HUDEP-2 (cell line): ENCODE data around the gene PSMB2.
"Not testable (repeated sequence)": the region's sequence is repeated elsewhere in the genome, so short reads cannot be mapped to it uniquely, and the experiment has no call there.

Experiments used
- DNase-seq, 76 experiments: peaks; one replicate each; lab custom pipeline; 2025; ENCODE audit not compliant: unreplicated experiment in 76 of 76; lab: John Stamatoyannopoulos, UW

Gene PSMB2

DNA sequence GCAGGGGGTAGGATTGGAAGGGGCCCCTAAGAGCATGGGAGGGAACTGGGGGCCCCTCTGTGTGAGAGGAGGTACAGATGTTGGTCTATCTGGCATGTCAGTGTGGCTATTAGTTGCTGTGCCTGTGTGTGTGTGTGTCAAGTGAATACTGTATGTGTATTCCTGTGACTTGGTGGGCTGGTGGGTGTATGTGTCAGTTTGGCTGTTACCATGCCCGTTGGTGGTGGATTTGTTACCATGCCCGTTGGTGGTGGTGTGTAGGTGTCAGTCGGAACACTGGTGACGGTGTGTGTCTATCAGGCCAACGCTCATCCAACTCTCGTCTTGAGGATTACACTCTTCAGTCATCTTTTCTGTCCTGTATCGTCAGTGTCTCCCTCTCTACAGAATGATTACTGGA is 45.6 kb downstream of the PSMB2 start:
- no peak for DNase-seq

DNA sequence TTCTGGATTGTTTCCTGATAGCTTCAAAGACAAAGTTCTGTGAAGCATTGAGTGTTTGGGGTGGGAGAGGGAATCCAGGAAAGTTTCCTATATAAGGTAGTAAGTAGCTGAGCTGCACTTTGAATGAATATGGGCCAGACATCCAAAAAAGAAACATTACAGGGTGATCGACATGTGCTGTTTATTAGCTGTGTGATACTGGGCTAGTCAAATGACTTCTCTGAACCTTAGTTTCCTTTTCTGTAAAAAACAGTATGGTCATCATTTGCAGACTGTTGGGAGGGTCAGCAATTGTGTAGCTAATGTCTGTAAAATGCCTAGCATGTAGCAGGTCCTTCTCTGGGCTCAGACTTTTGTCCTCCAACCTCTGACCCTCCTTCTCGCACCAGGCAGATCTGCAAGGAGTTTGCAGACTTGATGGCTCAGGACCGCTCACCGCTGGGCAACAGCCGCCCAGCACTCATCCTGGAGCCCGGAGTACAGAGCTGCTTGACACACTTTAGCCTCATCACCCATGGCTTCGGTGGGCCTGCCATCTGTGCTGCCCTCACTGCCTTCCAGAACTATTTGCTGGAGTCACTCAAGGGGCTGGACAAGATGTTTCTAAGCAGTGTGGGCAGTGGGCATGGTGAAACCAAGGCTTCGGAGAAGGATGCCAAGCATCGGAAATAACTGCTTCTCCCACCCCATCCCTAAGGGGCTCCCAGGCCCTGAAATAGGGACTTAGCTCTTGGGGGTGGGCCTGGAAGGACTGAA is 47.1 kb downstream of the PSMB2 start:
- DNase-seq = no peak

DNA sequence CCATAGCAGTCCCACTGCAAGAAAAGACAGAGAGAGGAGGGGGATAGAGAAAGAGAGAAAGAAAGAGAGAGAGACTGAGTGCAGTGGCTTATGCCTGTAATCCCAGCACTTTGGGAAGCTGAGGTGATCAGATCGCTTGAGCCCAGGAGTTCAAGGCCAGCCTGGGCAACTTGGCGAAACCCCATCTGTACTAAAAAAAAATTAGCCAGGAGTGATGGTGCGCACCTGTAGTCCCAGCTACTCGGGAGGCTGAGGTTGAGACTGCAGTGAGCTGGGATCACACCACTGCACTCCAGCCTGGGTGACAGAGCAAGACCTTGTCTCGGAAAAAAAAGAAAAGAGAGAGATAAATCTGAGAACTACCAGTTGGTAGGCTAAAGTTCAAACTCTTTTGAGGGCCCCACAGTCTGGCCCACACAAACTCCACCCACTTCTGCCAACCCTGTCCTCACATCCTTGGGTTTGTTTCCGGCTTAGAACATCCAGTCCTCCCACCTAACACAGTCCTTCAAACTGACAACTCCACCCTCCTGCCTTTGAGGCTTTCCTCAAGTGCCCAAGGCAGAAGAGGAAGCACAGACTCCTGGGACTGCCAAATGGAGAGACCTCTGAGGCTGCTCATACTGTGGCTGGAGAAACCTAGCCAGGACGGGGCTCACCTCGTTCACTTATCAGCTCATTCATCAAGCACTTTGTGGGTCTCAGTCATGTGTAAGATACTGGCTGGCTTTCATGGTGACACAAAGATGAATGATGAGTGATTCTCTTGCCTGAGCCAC is 48.1 kb downstream of the PSMB2 start:
- DNase-seq = peak in 11 of 76 experiments; percentile 2 to 35 (median 12)

DNA sequence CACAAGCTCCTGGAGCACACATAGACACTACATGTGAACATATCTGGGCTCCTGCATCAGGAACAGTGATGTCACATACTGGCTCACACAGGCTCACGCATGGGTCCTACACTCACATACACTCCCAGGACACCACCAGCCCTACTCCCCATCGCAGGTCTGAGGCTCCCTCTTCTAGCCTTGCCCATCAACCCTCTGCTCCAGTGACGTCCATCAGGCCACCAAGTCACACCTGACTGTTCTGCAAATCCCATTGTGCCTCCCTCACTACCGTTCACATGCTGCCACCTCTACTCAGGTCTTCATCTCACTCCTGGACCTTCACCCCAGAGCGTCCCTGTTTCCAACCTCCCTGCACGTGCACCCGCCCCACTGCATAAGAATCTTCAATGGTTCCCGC is 50.1 kb downstream of the PSMB2 start:
- DNase-seq = no peak

DNA sequence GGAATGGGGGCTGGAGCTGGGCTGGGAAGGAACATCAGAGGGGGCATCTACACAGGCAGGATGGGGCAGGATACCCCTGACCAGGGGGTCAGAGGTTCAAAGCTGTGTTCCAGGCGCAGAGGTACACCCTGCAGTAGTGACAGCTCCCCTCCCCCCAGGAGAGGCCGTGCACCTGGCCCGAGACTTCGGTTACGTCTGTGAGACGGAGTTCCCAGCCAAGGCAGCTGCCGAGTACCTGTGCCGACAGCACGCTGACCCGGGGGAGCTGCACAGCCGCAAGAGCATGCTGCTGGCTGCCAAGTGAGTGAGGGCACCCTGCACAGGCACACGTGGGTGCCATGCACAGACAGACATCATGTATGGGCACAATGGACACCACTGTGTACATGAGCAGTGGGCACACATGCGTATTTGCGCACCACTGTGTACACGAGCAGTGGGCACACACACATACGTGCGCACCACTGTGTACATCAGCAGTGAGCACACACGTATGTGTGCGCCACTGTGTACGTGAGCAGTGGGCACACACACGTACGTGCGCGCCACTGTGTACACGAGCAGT is 50.8 kb downstream of the PSMB2 start:
- no peak for DNase-seq

GRCh38 chr1:35589516-35590427 is 51.6 kb downstream of the PSMB2 start:
- no peak for DNase-seq

DNA sequence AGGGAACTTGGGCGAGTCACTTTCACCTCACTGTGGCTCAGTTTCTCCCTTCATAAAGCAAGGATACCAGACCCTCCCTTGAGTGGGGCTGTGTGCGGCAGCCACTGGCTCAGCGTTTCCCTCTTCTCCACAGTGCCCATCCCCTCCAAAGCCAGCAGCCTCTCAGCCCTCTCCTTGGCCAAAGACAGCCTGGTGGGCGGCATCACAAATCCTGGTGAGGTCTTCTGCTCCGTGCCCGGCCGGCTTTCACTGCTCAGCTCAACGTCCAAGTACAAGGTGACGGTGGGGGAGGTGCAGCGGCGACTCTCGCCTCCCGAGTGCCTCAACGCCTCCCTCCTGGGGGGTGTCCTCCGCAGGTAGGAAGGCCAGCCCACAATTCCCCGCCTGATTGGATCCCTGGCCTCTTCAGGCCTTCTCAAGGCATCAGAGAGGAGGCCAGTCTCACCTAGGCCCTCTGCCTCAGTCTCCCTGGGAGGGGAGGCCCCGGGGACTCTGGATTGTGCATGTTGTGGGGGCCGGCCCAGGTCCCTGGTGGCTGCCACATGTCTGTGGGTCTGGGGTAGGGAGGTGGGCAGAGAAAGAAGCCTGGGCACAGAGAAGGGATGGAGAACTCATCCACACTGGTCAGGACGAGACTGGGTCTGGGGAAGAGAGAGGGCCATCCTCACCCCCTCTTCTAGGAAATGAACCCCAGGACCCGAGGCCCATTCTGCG is 53.0 kb downstream of the PSMB2 start:
- DNase-seq = no peak

DNA sequence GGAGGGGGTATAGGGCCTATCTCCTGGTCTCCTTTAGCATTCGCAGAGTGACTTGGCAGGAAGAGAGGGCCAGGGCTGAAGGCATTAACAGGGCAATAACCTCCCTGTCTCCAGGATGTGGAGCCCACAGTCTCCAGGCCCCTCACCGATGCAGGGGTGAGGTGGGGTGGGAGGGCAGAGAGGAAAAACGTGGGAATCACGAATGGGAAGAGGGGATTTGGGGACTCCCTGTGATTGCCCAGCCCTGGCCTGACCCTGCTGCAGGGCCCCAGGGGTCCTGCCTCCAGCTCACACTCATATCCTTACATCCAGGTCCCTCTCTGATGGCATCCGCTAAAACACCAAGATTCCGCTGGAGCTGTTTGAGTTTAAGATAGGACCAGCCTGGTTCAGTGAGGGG is 53.6 kb downstream of the PSMB2 start:
- no peak for DNase-seq

DNA sequence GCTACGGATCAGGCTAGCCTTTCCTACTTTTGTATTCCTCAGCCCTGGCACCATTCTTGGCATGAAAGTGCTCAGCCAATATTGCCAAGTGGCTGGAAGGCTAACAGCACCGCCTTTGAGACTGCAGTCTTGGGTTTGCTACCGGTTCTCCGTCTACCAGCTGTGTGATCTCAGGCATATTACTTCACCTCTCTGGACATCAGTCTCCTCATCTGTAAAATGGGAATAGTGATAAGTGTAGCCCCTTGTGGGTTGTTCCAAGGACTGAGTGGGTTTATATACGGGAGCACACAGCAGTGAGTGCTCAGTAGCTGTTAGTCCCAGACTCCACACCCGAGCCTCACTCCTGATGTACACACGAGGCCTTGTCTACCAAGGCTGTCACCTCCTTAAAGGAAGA is 54.5 kb downstream of the PSMB2 start:
- DNase-seq = no peak

DNA sequence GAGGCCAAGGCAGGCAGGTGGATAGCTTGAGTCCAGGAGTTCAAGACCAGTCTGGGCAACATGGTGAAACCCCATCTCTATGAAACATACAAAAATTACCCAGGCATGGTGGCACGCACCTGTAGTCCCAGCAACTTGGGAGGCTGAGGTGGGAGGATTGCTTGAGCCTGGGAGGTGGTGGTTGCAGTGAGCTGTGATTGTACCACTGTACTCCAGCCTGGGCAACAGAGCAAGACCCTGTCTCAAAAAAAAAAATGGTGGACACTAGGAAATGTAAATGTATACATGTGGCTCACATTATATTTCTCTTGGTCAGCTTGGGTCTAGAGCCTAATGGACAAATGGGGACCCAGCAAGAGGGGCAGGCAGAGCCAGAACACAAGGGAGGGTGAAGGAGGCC is 55.5 kb downstream of the PSMB2 start:
- DNase-seq = not testable (repeated sequence)

- no peak for DNase-seq
Observed at GRCh38 chr1:35585281-35585680, 56.0 kb downstream of the PSMB2 start.

GRCh38 chr1:35581621-35582020 is 59.7 kb downstream of the PSMB2 start:
- not testable (repeated sequence) for DNase-seq

DNA sequence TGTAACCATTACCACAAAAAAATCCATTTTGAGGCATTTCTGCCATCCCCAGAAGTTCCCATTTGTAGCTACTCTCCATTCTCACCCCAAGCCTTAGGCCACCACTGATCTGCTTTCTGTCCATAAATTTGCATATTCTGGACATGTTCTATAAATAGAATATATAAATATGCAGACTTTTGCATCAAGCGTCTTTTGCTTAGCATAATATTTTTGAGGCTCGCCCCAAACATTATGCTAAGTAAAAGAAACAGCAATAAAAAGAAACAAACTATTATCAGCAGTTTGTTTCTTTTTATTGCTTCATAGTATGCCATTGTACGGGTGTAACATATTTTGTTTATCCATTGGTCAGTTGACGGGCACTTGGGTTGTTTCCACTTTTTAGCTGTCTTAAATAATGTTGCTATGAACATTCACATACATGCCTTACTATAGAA is 60.4 kb downstream of the PSMB2 start:
- no peak for DNase-seq

DNA sequence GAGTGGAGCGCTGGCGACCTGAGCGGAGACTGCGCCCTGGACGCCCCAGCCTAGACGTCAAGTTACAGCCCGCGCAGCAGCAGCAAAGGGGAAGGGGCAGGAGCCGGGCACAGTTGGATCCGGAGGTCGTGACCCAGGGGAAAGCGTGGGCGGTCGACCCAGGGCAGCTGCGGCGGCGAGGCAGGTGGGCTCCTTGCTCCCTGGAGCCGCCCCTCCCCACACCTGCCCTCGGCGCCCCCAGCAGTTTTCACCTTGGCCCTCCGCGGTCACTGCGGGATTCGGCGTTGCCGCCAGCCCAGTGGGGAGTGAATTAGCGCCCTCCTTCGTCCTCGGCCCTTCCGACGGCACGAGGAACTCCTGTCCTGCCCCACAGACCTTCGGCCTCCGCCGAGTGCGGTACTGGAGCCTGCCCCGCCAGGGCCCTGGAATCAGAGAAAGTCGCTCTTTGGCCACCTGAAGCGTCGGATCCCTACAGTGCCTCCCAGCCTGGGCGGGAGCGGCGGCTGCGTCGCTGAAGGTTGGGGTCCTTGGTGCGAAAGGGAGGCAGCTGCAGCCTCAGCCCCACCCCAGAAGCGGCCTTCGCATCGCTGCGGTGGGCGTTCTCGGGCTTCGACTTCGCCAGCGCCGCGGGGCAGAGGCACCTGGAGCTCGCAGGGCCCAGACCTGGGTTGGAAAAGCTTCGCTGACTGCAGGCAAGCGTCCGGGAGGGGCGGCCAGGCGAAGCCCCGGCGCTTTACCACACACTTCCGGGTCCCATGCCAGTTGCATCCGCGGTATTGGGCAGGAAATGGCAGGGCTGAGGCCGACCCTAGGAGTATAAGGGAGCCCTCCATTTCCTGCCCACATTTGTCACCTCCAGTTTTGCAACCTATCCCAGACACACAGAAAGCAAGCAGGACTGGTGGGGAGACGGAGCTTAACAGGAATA is 64.0 kb downstream of the PSMB2 start:
- DNase-seq = no peak

DNA sequence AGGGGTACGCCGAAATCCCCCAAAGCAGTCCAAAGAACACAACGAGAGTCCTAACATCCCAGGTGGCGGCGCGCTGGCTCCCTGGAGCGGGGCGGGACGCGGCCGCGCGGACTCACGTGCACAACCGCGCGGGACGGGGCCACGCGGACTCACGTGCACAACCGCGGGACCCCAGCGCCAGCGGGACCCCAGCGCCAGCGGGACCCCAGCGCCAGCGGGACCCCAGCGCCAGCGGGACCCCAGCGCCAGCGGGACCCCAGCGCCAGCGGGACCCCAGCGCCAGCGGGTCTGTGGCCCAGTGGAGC is 64.6 kb downstream of the PSMB2 start:
- not testable (repeated sequence) for DNase-seq

DNA sequence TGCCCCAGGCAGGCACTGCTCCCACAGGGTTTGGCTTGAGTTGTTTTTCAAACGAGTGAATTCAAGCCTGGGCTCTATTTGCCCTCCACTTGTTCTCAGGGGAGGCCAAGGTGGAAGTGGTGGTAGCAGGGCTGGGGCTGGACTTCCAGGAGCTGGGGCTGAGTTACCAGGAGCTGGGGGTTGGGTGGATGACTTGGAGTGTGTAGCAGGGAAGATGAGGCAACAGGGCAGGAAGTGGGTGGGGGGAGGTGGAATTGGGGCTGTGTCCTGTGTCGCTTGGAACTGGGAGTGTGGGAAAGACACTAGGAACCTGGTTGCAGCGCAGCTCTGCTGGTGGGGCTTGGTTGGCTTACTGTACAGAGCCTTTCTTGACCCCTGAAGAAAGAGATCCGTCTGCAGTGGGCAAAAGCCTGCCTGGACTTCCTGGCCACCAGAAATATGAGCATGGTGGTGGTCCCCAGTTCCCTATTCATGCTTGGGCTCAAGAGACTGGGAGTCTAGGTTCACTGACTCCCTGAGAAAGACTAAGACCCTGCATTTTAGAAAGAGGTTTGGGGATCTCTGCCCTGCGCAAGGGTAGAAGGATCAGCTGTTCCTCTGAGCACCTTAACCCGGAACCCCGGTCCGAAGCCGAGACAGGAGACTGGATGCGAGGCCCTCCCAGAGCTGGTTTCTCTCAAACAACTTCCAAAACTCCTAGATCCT is 65.1 kb downstream of the PSMB2 start:
- DNase-seq = no peak

DNA sequence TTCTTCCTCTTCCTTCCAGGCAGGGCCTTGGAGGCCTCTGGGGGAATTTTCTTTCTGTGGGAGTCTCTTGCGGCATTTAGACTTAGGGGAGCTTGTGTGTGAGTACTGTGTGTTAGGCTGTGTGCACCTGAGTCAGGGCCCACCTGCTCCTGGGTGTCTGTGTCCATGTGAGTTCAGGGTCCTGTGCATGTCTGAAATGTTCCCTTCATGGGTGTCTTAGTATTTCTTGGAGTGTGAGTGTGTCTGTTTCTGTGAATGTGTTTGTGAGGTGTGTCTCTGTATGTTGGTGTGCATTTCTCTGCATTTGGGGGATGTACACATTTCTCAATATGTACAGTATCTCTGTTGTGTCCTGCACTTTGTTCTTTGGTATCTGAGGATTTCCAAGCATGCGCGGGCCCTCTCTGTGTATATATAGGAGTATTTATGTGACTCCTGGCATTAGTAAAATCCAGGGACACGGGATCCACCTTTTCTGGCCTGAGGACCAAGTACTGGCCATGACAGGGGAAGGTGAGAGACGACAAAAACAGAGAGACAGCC is 65.8 kb downstream of the PSMB2 start:
- DNase-seq = no peak

GRCh38 chr1:35574655-35575415 is 66.5 kb downstream of the PSMB2 start:
- DNase-seq = no peak
